Subcutaneous abdominal adipose tissue (tissue), 5 donors: ENCODE data around the gene UBE2D3.
"Not testable (repeated sequence)": the region's sequence is repeated elsewhere in the genome, so short reads cannot be mapped to it uniquely, and the experiment has no call there.

Experiments
- H3K27ac ChIP-seq: one replicate; pipeline ENCODE4 v1.7.0; 2013; ENCODE audit warnings: low read depth, mild to moderate bottlenecking, inconsistent platforms, low read length, moderate library complexity
- H3K27me3 ChIP-seq, 5 donors: one replicate each; pipeline ENCODE4 v1.7.0; 2013; ENCODE audit warnings: low read length in 5 of 5, inconsistent platforms in 1 of 5; ENCODE audit not compliant: control insufficient read depth in 5 of 5, insufficient read depth in 4 of 5
- H3K36me3 ChIP-seq, 5 donors: one replicate each; pipeline ENCODE4 v1.7.0; 2013; ENCODE audit warnings: low read length in 5 of 5; ENCODE audit not compliant: control insufficient read depth in 5 of 5, insufficient read depth in 5 of 5
- H3K4me1 ChIP-seq, 5 donors: one replicate each; pipeline ENCODE4 v1.7.0; 2013; ENCODE audit warnings: low read length in 5 of 5, mild to moderate bottlenecking in 3 of 5, moderate library complexity in 1 of 5; ENCODE audit not compliant: control insufficient read depth in 5 of 5, insufficient read depth in 5 of 5
- H3K4me3 ChIP-seq, 5 donors: one replicate each; pipeline ENCODE4 v1.7.0; 2013; ENCODE audit warnings: low read length in 5 of 5, low read depth in 1 of 5
- H3K9ac ChIP-seq, 5 donors: one replicate each; pipeline ENCODE4 v1.7.0; 2013; ENCODE audit warnings: low read length in 5 of 5, mild to moderate bottlenecking in 4 of 5, moderate library complexity in 3 of 5
- H3K9me3 ChIP-seq, 5 donors: one replicate each; pipeline ENCODE4 v1.7.0; 2013; ENCODE audit warnings: low read length in 5 of 5; ENCODE audit not compliant: control insufficient read depth in 5 of 5
- donor health status: healthy.
- donor health status: healthy.
- donor health status: healthy.
- donor health status: healthy.
- donor health status: healthy.

Gene UBE2D3

GRCh38 chr4:102826890-102827673, at the start of gene UBE2D3:
Gene UBE2D3, minus strand, starts transcription at chr4:102827551. Its CDS starts 1,043 bp downstream, at chr4:102826508.
- peaks cover 0 to 49% (median 35%) of the 10 kb centered on the region in 5 donors for H3K4me1 ChIP-seq
- H3K4me3 ChIP-seq: peak within 1 kb of the TSS; percentile 81 to 100 (median 98)
- peak within 1 kb of the TSS; percentile 99 to 100 (median 100) for H3K9ac ChIP-seq

GRCh38 chr4:102871772-102872171, 44.4 kb upstream of the UBE2D3 start:
- Histone ChIP-seq H3K36me3 (peaks cover 0 to 3% (median 0%) of the 10 kb centered on the region in 5 donors), H3K9ac (no peak overlapping the region), H3K4me3 (no peak overlapping the region), H3K9me3 (no peaks in the 10 kb centered on the region), H3K27me3 (no peaks in the 10 kb centered on the region), H3K4me1 (peaks cover 0 to 27% (median 19%) of the 10 kb centered on the region in 5 donors), H3K27ac (peak overlapping the region; percentile 5)

More at GRCh38 chr4:102826890-102827673, at the start of gene UBE2D3:
- Histone ChIP-seq H3K36me3 (peaks cover 0 to 2% (median 0%) of the 10 kb centered on the region in 5 donors), H3K27me3 (no peaks in the 10 kb centered on the region), H3K9me3 (no peaks in the 10 kb centered on the region), H3K27ac (peak within 1 kb of the TSS; percentile 100)

- Histone ChIP-seq H3K9me3 (no peaks in the 10 kb centered on the region), H3K4me3 (peak overlapping the region; percentile 81 to 98 (median 83)), H3K27me3 (no peaks in the 10 kb centered on the region), H3K9ac (peak overlapping the region; percentile 69 to 94 (median 85)), H3K4me1 (peaks cover 0 to 27% (median 19%) of the 10 kb centered on the region in 5 donors), H3K27ac (peak overlapping the region; percentile 93), H3K36me3 (no peaks in the 10 kb centered on the region)
These were observed 42.3 kb upstream of the UBE2D3 start for GRCh38 chr4:102869569-102870197.

GRCh38 chr4:102868781-102869568, 41.6 kb upstream of the UBE2D3 start, which contains the start of gene CISD2:
Gene CISD2, plus strand, starts transcription at chr4:102868992. Its CDS starts 93 bp downstream, at chr4:102869085.
- peaks cover 0 to 27% (median 19%) of the 10 kb centered on the region in 5 donors for H3K4me1 ChIP-seq
- H3K36me3 ChIP-seq: no peaks in the 10 kb centered on the region
- H3K4me3 ChIP-seq: peak within 1 kb of the TSS; percentile 81 to 98 (median 83)
- peak within 1 kb of the TSS; percentile 85 to 97 (median 91) for H3K9ac ChIP-seq
- H3K27ac ChIP-seq: peak within 1 kb of the TSS; percentile 93
- no peaks in the 10 kb centered on the region for H3K27me3 ChIP-seq
- no peaks in the 10 kb centered on the region for H3K9me3 ChIP-seq

GRCh38 chr4:102868153-102868780, 40.9 kb upstream of the UBE2D3 start:
- Histone ChIP-seq H3K9me3 (no peaks in the 10 kb centered on the region), H3K4me3 (peak overlapping the region; percentile 81 to 98 (median 83)), H3K27ac (peak overlapping the region; percentile 93), H3K9ac (peak overlapping the region; percentile 74 to 97 (median 88)), H3K4me1 (peaks cover 0 to 27% (median 19%) of the 10 kb centered on the region in 5 donors), H3K36me3 (no peaks in the 10 kb centered on the region), H3K27me3 (no peaks in the 10 kb centered on the region)

- peaks cover 0 to 27% (median 19%) of the 10 kb centered on the region in 5 donors for H3K4me1 ChIP-seq
- peak overlapping the region; percentile 93 for H3K27ac ChIP-seq
- H3K9me3 ChIP-seq: no peaks in the 10 kb centered on the region
- no peaks in the 10 kb centered on the region for H3K27me3 ChIP-seq
- peak overlapping the region in 3 of 5 donors; percentile 74 to 91 (median 88) for H3K9ac ChIP-seq
- peak overlapping the region; percentile 81 to 98 (median 83) for H3K4me3 ChIP-seq
- H3K36me3 ChIP-seq: no peaks in the 10 kb centered on the region
These were observed 40.2 kb upstream of the UBE2D3 start for GRCh38 chr4:102867278-102868152.

- peaks cover 0 to 30% (median 19%) of the 10 kb centered on the region in 5 donors for H3K4me1 ChIP-seq
- not testable (repeated sequence) for H3K36me3 ChIP-seq, H3K27ac ChIP-seq, H3K4me3 ChIP-seq, H3K9me3 ChIP-seq, H3K27me3 ChIP-seq, H3K9ac ChIP-seq
These were observed 38.0 kb upstream of the UBE2D3 start for GRCh38 chr4:102865327-102865726.

- no peak overlapping the region for H3K9ac ChIP-seq
- H3K4me1 ChIP-seq: peaks cover 0 to 12% (median 3%) of the 10 kb centered on the region in 5 donors
- no peaks in the 10 kb centered on the region for H3K36me3 ChIP-seq
- H3K9me3 ChIP-seq: peaks cover 7 to 9% (median 8%) of the 10 kb centered on the region in 5 donors
- no peak overlapping the region for H3K4me3 ChIP-seq
- no peak overlapping the region for H3K27ac ChIP-seq
- H3K27me3 ChIP-seq: no peaks in the 10 kb centered on the region
These were observed 35.4 kb upstream of the UBE2D3 start for GRCh38 chr4:102862747-102863146.
